Measurements from ENCODE around the gene ZC3H12D.

GRCh38 chr6:149423964-149424440, 60.8 kb downstream of the ZC3H12D start:
- TF ChIP-seq CTCF (IDR thresholded peaks at IDR 0.05; ENCODE audit: extremely low read depth in 1 of 2, insufficient read depth in 1 of 2, low read depth in 1 of 2, low read length in 2 of 2) (no peak), GATA2 (IDR thresholded peaks at IDR 0.05; ENCODE audit: insufficient read depth, insufficient read length, low read depth, low read length) (no peak), POLR2AphosphoS5 (IDR thresholded peaks at IDR 0.05; ENCODE audit: insufficient read depth, low read depth, low read length) (no peak), EZH2 (IDR thresholded peaks at IDR 0.05; ENCODE audit: borderline replicate concordance, low read depth, low read length, severe bottlenecking) (peak; percentile 31), POLR2A (IDR thresholded peaks at IDR 0.05; ENCODE audit: low read depth, low read length) (no peak), MAX (IDR thresholded peaks at IDR 0.05; ENCODE audit: insufficient read depth, insufficient read length) (no peak), JUN (IDR thresholded peaks at IDR 0.05; ENCODE audit: borderline replicate concordance, insufficient read depth, insufficient read length, low read depth) (no peak), FOS (IDR thresholded peaks at IDR 0.05; ENCODE audit: borderline replicate concordance, insufficient read depth, low read length) (no peak)

All from endothelial cell of umbilical vein (primary cell).